SK-N-SH treated with all-trans-retinoic acid at 6 μM for 48 hours (cell line): Measurements from ENCODE around the gene OXER1.

ENCODE experiments used
- ATAC-seq: fragments of 200-7000 bp; cut with Tn5 transposase; 3 replicates; pipeline ENCODE4 v1.9.1; 2020; ENCODE audit warnings: mild to moderate bottlenecking, moderate library complexity
- ARNTL ChIP-seq: fragments of 450-650 bp; formaldehyde crosslinking; IDR thresholded peaks from 2 replicates; pipeline ENCODE4 v1.5.0; 2020; ENCODE audit warnings: low read depth, mild to moderate bottlenecking, moderate library complexity, borderline replicate concordance
- BACH2 ChIP-seq: fragments of 250-450 bp; sonication (Bioruptor Pico); IDR thresholded peaks from 2 replicates; pipeline ENCODE4 v1.9.0; 2021; ENCODE audit warnings: mild to moderate bottlenecking, borderline replicate concordance
- CSDC2 ChIP-seq: fragments of 250-450 bp; sonication (Bioruptor Pico); IDR thresholded peaks from 2 replicates; pipeline ENCODE4 v1.5.0; 2020; ENCODE audit warnings: mild to moderate bottlenecking, moderate library complexity
- ESRRG ChIP-seq: fragments of 250-450 bp; sonication (Bioruptor Pico); IDR thresholded peaks from 2 replicates; pipeline ENCODE4 v1.6.1; 2021; ENCODE audit warnings: mild to moderate bottlenecking
- GLIS3 ChIP-seq: fragments of 250-450 bp; sonication (Bioruptor Pico); IDR thresholded peaks from 2 replicates; pipeline ENCODE4 v1.5.0; 2020; ENCODE audit warnings: mild to moderate bottlenecking, moderate library complexity
- ISL1 ChIP-seq: fragments of 250-450 bp; sonication (Bioruptor Pico); IDR thresholded peaks from 2 replicates; pipeline ENCODE4 v2.1.2; 2022; ENCODE audit warnings: mild to moderate bottlenecking, moderate library complexity
- OSR1 ChIP-seq: fragments of 250-450 bp; sonication (Bioruptor Pico); IDR thresholded peaks from 2 replicates; pipeline ENCODE4 v1.8.0; 2022; ENCODE audit warnings: moderate library complexity, mild to moderate bottlenecking, inconsistent platforms
- PPARA ChIP-seq: fragments of 250-450 bp; sonication (Bioruptor Pico); IDR thresholded peaks from 2 replicates; pipeline ENCODE4 v1.5.0; 2020; ENCODE audit warnings: mild to moderate bottlenecking, borderline replicate concordance
- RARB ChIP-seq: fragments of 250-450 bp; sonication (Bioruptor Pico); IDR thresholded peaks from 2 replicates; pipeline ENCODE4 v1.8.0; 2021; ENCODE audit warnings: mild to moderate bottlenecking, moderate library complexity
- SNAI2 ChIP-seq: fragments of 250-450 bp; sonication (Bioruptor Pico); IDR thresholded peaks from 2 replicates; pipeline ENCODE4 v1.5.0; 2020; ENCODE audit warnings: mild to moderate bottlenecking, moderate library complexity
- TCF4 ChIP-seq: fragments of 250-450 bp; sonication (Bioruptor Pico); IDR thresholded peaks from 2 replicates; pipeline ENCODE4 v1.8.0; 2021; ENCODE audit warnings: mild to moderate bottlenecking, moderate library complexity, borderline replicate concordance
- TOX ChIP-seq: fragments of 250-450 bp; sonication (Bioruptor Pico); IDR thresholded peaks from 2 replicates; pipeline ENCODE4 v1.8.0; 2021; ENCODE audit warnings: mild to moderate bottlenecking, moderate library complexity, borderline replicate concordance
- ZC3H10 ChIP-seq: fragments of 250-450 bp; sonication (Bioruptor Pico); IDR thresholded peaks from 2 replicates; pipeline ENCODE4 v1.5.1; 2021; ENCODE audit warnings: mild to moderate bottlenecking, moderate library complexity
- ZFP3 ChIP-seq: fragments of 250-450 bp; sonication (Bioruptor Pico); IDR thresholded peaks from 2 replicates; pipeline ENCODE4 v1.5.0; 2020; ENCODE audit warnings: mild to moderate bottlenecking, moderate library complexity
- ZNF565 ChIP-seq: fragments of 450-650 bp; formaldehyde crosslinking; conservative IDR thresholded peaks from 2 replicates; pipeline ENCODE4 v1.5.0; 2020; ENCODE audit warnings: low read depth, mild to moderate bottlenecking, moderate library complexity
- ZNF70 ChIP-seq: fragments of 450-650 bp; formaldehyde crosslinking; IDR thresholded peaks from 2 replicates; pipeline ENCODE4 v1.5.0; 2020; ENCODE audit warnings: mild to moderate bottlenecking, moderate library complexity
- ZNF8 ChIP-seq: fragments of 450-650 bp; formaldehyde crosslinking; IDR thresholded peaks from 2 replicates; pipeline ENCODE4 v1.5.0; 2020; ENCODE audit warnings: mild to moderate bottlenecking, moderate library complexity
- TF ChIP-seq, protein P1 (sequence below): fragments of 250-450 bp; sonication (Bioruptor Pico); IDR thresholded peaks from 2 replicates; pipeline ENCODE4 v1.5.1; 2020; ENCODE audit warnings: low read depth, mild to moderate bottlenecking, moderate library complexity
- TF ChIP-seq, protein P2 (sequence below): fragments of 250-450 bp; sonication (Bioruptor Pico); IDR thresholded peaks from 2 replicates; pipeline ENCODE4 v1.5.1; 2021; ENCODE audit warnings: mild to moderate bottlenecking, moderate library complexity
- TF ChIP-seq, protein P3 (sequence below): fragments of 250-450 bp; sonication (Bioruptor Pico); IDR thresholded peaks from 2 replicates; pipeline ENCODE4 v1.8.0; 2020; ENCODE audit warnings: mild to moderate bottlenecking, moderate library complexity, borderline replicate concordance
- TF ChIP-seq, protein P4 (sequence below): fragments of 250-450 bp; sonication (Bioruptor Pico); IDR thresholded peaks from 2 replicates; pipeline ENCODE4 v1.8.0; 2021; ENCODE audit warnings: low read depth, mild to moderate bottlenecking, moderate library complexity, borderline replicate concordance

The OXER1 gene

DNA sequence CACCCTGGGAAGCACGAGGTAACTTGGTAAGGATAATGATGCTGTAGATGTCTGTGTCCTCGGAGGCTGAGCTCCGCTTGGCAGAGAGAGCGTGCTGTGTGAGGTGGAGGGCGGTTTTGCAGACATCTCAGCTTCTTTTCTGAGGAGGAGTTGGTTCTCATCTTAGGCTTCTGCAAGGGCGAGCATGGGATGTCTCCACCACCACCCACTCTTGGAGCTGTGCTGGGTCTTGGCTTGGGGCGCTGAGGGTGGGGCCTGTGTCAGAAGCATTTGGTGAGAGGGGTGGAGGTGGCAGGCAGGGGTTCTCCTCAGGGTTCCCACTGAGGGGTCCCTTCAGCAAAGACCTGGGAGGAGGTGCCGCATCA, 9.2 kb downstream of the OXER1 start:
- no peak for TF ChIP-seq SNAI2 (CRISPR knock-in tag)
- no peak for TF ChIP-seq ESRRG (CRISPR knock-in tag)
- TF ChIP-seq, all 23 proteins: peak for 0
- ATAC-seq: peak; percentile 36

DNA sequence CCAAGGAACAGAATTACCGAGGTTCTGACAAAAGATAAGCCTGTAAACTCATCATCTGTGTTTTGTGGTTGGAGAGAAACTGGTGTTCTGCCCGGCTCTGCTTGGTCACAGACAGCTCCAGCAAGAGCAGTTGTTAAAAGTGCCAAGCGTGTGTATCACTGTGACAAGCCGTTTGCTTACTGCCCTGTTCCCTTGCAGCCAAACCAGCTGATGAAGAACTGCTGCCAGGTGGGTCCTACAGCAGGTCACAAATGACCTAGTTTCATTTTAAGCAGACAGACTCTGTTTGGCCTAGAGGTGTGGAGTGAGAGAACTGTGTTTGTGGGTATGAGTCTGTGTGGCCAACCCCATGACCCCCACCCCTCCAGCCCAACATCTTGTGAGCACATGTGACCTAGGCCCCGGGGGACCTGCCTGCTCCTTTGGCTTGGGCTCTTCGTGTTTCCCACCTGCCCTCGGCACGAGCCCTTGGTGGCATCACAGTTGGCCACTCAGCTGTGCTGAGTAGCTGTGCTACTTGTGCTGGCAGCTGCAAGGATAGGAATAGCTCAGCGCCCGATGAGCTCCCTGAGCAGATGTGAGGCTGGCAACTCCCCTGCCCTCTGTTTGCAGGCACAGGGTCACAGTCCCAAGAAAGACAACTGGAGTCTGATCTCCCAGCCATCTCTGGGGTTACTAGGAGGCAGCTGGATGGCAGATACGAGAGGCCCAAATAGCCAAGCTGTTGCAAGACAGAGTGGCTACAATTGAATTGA, 9.7 kb downstream of the OXER1 start:
- peak; percentile 26 for ATAC-seq
- TF ChIP-seq BACH2 (CRISPR knock-in tag) (no peak), TOX (CRISPR knock-in tag) (no peak), SNAI2 (CRISPR knock-in tag) (no peak), PPARA (CRISPR knock-in tag) (no peak), ZNF70 (CRISPR knock-in tag) (no peak), ZFP3 (no peak), ISL1 (CRISPR knock-in tag) (no peak), GLIS3 (CRISPR knock-in tag) (no peak), RARB (no peak), CSDC2 (CRISPR knock-in tag) (no peak), ESRRG (CRISPR knock-in tag) (no peak), ARNTL (CRISPR knock-in tag) (no peak)
- TF ChIP-seq, protein P1, sequence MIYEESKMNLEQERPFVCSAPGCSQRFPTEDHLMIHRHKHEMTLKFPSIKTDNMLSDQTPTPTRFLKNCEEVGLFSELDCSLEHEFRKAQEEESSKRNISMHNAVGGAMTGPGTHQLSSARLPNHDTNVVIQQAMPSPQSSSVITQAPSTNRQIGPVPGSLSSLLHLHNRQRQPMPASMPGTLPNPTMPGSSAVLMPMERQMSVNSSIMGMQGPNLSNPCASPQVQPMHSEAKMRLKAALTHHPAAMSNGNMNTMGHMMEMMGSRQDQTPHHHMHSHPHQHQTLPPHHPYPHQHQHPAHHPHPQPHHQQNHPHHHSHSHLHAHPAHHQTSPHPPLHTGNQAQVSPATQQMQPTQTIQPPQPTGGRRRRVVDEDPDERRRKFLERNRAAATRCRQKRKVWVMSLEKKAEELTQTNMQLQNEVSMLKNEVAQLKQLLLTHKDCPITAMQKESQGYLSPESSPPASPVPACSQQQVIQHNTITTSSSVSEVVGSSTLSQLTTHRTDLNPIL (CRISPR knock-in tag): no peak

DNA sequence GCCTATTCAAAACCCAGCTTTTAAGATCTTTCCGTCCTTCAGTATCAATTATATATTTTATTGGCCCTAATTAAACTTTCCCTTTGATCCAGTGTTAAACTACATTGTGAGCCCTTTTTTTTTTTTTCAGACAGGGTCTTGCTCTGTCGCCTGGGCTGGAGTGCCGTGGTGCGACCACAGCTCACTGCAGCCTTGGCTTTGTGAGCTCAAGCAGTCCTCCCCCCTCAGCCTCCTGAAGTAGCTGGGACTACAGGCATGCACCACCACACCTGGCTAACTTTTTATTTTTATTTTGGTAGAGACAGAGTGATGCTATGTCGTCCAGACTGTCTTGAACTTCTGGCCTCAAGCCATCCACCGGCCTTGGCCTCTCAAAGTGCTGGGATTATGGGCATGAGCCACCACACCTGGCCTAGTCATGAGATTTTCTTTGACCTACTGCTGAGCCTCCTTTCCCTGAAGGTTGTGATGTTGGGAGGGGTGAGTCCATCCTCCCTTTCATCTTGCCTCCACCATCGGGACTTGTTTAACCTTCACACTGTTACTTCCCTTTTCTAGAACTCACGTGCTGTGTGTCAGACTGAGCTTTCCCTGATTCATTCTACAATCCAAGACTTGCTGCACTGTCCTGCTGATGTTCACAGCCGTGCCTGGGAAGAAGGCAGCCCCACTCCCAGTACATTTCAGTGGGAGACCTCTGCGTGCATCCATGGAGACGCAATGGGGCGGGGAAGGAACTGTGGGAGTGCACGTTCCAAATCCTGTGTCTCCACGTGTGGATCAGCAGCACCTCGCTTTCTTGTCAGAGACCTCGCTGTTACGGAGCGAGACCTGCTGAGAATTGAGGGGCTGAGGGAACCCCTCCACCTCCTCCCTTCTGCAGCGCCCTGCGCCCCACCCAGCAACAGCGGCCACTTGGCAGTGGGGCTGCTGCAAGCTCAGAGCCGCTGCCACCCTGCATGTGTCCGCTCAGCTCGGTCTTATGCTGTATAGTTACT, 10.8 kb downstream of the OXER1 start:
- ATAC-seq: no peak
- TF ChIP-seq ISL1 (CRISPR knock-in tag) (no peak), ZFP3 (no peak), ZNF70 (CRISPR knock-in tag) (no peak), ZNF565 (CRISPR knock-in tag) (no peak), GLIS3 (CRISPR knock-in tag) (no peak), TOX (CRISPR knock-in tag) (no peak), ZNF8 (CRISPR knock-in tag) (no peak), SNAI2 (CRISPR knock-in tag) (no peak), PPARA (CRISPR knock-in tag) (no peak), BACH2 (CRISPR knock-in tag) (no peak), ARNTL (CRISPR knock-in tag) (no peak), ESRRG (CRISPR knock-in tag) (no peak)
- TF ChIP-seq, protein P2, sequence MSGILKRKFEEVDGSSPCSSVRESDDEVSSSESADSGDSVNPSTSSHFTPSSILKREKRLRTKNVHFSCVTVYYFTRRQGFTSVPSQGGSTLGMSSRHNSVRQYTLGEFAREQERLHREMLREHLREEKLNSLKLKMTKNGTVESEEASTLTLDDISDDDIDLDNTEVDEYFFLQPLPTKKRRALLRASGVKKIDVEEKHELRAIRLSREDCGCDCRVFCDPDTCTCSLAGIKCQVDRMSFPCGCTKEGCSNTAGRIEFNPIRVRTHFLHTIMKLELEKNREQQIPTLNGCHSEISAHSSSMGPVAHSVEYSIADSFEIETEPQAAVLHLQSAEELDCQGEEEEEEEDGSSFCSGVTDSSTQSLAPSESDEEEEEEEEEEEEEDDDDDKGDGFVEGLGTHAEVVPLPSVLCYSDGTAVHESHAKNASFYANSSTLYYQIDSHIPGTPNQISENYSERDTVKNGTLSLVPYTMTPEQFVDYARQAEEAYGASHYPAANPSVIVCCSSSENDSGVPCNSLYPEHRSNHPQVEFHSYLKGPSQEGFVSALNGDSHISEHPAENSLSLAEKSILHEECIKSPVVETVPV: no peak
- TF ChIP-seq, protein P3, sequence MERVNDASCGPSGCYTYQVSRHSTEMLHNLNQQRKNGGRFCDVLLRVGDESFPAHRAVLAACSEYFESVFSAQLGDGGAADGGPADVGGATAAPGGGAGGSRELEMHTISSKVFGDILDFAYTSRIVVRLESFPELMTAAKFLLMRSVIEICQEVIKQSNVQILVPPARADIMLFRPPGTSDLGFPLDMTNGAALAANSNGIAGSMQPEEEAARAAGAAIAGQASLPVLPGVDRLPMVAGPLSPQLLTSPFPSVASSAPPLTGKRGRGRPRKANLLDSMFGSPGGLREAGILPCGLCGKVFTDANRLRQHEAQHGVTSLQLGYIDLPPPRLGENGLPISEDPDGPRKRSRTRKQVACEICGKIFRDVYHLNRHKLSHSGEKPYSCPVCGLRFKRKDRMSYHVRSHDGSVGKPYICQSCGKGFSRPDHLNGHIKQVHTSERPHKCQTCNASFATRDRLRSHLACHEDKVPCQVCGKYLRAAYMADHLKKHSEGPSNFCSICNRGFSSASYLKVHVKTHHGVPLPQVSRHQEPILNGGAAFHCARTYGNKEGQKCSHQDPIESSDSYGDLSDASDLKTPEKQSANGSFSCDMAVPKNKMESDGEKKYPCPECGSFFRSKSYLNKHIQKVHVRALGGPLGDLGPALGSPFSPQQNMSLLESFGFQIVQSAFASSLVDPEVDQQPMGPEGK: no peak
- TF ChIP-seq, protein P4, sequence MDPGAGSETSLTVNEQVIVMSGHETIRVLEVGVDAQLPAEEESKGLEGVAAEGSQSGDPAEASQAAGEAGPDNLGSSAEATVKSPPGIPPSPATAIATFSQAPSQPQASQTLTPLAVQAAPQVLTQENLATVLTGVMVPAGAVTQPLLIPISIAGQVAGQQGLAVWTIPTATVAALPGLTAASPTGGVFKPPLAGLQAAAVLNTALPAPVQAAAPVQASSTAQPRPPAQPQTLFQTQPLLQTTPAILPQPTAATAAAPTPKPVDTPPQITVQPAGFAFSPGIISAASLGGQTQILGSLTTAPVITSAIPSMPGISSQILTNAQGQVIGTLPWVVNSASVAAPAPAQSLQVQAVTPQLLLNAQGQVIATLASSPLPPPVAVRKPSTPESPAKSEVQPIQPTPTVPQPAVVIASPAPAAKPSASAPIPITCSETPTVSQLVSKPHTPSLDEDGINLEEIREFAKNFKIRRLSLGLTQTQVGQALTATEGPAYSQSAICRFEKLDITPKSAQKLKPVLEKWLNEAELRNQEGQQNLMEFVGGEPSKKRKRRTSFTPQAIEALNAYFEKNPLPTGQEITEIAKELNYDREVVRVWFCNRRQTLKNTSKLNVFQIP (CRISPR knock-in tag): no peak

GRCh38 chr2:42752314-42752713, 11.6 kb downstream of the OXER1 start:
- no peak for ATAC-seq
- TF ChIP-seq, protein P4 (CRISPR knock-in tag): no peak
- TF ChIP-seq OSR1 (CRISPR knock-in tag) (no peak), SNAI2 (CRISPR knock-in tag) (no peak), ESRRG (CRISPR knock-in tag) (no peak), TOX (CRISPR knock-in tag) (no peak), ZNF70 (CRISPR knock-in tag) (no peak), ZFP3 (no peak), ZC3H10 (CRISPR knock-in tag) (no peak), CSDC2 (CRISPR knock-in tag) (no peak), TCF4 (CRISPR knock-in tag) (no peak), ARNTL (CRISPR knock-in tag) (no peak)
- TF ChIP-seq, protein P1 (CRISPR knock-in tag): no peak
